ENCODE measurements around the gene FGB. TPM values are rescaled to one million over a fixed set of nuclear protein-coding genes. Genes with fewer than 3 reads are reported as not detected.

FGB gene
- total RNA-seq, 4 donors from 2014 or later: not detected

GRCh38 chr4:154586296-154587033, 23.7 kb downstream of the FGB start:
- no peak overlapping the region for H3K4me3 ChIP-seq
- H3K27me3 ChIP-seq: peaks cover 0 to 6% (median 0%) of the 10 kb centered on the region in 4 donors
- DNase-seq (ENCODE audit: extremely low spot score): no peak
- WGBS: 91% methylated on average over 13 of the region's 13 CpGs
- H3K9me3 ChIP-seq: no peaks in the 10 kb centered on the region
- H3K27ac ChIP-seq (replicated peaks in 1 of 4): no peak overlapping the region
- no peaks in the 10 kb centered on the region for H3K4me1 ChIP-seq
- intact Hi-C loops (cut with DNase I): no loop called here
- H3K36me3 ChIP-seq: no peaks in the 10 kb centered on the region
- no peak for TF ChIP-seq EP300 (IDR thresholded peaks at IDR 0.05)
- no peak for TF ChIP-seq POLR2AphosphoS5 (IDR thresholded peaks at IDR 0.05)
- no peak for TF ChIP-seq CTCF (IDR thresholded peaks at IDR 0.05)
- TF ChIP-seq POLR2A (IDR thresholded peaks at IDR 0.05; ENCODE audit: low read depth): no peak

DNA sequence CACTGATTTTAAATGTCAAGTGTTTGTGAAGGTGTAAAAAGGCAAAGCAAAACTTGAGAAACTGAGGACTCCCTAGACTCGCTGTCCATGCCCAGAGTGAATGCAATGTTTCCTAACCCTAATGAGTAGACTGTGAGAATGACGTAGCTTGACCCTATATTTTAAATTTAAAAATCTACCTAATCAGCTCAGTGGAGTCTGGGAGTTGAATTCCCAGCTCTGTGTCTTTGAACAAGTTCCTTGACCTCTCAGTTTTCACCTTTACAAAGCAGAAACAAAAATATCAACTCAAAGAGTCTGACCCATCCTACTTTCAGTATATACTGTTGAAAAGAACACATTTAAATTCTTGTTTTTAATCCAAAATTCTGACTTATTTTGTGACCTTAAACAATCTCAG, 25.4 kb downstream of the FGB start:
- DNase-seq (ENCODE audit: extremely low spot score): no peak
- 92% methylated on average over 2 of the region's 2 CpGs for WGBS
- Histone ChIP-seq H3K9me3 (no peaks in the 10 kb centered on the region), H3K27me3 (peaks cover 0 to 6% (median 0%) of the 10 kb centered on the region in 4 donors), H3K4me3 (no peak overlapping the region), H3K4me1 (no peaks in the 10 kb centered on the region), H3K27ac (replicated peaks in 1 of 4) (no peak overlapping the region), H3K36me3 (no peaks in the 10 kb centered on the region)
- no peak for TF ChIP-seq POLR2AphosphoS5 (IDR thresholded peaks at IDR 0.05)
- TF ChIP-seq EP300 (IDR thresholded peaks at IDR 0.05): no peak
- no peak for TF ChIP-seq POLR2A (IDR thresholded peaks at IDR 0.05; ENCODE audit: low read depth)
- no peak for TF ChIP-seq CTCF (IDR thresholded peaks at IDR 0.05)
- intact Hi-C loops (cut with DNase I): no loop called here

DNA sequence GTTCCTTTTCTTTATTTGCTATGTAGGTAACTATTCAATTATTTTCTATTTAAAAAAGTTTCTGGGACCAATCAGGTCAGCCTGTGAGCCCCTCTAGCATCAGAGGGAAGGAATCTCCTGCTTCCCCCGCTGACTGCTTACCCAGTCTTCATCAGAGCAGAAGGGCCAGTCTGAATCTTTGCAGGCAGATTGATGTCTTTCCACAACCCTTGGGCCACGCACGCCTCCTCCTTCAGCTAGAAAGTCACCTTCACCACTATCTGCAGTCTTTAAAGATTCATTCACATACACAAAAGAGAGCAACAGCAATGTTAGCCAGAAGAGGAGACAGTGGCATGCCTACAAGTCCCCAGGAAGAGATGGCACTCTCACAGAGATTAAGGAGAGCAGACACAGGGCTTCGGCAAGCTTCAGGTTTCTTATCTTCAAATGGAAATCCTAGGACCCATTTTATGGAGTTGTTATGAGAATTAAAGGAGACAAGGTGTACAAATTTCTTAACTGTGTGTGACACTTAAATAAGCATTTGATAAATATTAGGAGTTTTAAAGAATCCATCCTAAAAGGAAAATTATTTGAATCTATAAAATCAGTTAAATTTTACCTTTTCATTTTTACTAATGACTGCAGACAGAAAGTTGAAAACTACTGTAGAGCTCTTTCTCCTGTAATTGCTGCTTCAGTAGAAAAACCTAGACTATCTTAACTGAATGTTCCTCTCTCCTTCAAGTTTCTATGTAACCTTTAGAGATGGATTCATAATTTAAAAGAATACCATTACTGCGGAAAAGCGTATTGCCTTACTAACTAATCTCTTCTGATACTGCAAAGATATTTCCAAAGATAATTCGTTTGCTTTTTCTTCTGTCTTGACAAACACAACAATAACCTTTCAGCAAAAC, 26.7 kb downstream of the FGB start:
- 66% methylated on average over 7 of the region's 7 CpGs for WGBS
- Histone ChIP-seq H3K27ac (replicated peaks in 1 of 4) (no peak overlapping the region), H3K4me1 (no peaks in the 10 kb centered on the region), H3K36me3 (no peaks in the 10 kb centered on the region), H3K27me3 (peaks cover 0 to 6% (median 0%) of the 10 kb centered on the region in 4 donors), H3K9me3 (no peaks in the 10 kb centered on the region), H3K4me3 (no peak overlapping the region)
- TF ChIP-seq POLR2A (IDR thresholded peaks at IDR 0.05; ENCODE audit: low read depth): no peak
- TF ChIP-seq POLR2AphosphoS5 (IDR thresholded peaks at IDR 0.05): no peak
- no peak for TF ChIP-seq EP300 (IDR thresholded peaks at IDR 0.05)
- TF ChIP-seq CTCF (IDR thresholded peaks at IDR 0.05): no peak
- DNase-seq (ENCODE audit: extremely low spot score): no peak
- intact Hi-C loops (cut with DNase I): no loop called here

GRCh38 chr4:154590329-154591006, 27.7 kb downstream of the FGB start, which contains the start of gene FGA:
Gene FGA (minus strand): TSS chr4:154590742. CDS start chr4:154590687, 55 bp downstream.
- Histone ChIP-seq H3K27me3 (peaks cover 0 to 6% (median 0%) of the 10 kb centered on the region in 4 donors), H3K9me3 (no peaks in the 10 kb centered on the region), H3K4me1 (no peaks in the 10 kb centered on the region), H3K4me3 (no peak within 1 kb of the TSS), H3K27ac (replicated peaks in 1 of 4) (no peak within 1 kb of the TSS), H3K36me3 (no peaks in the 10 kb centered on the region)
- intact Hi-C loops (cut with DNase I): no loop called here
- no peak for TF ChIP-seq POLR2A (IDR thresholded peaks at IDR 0.05; ENCODE audit: low read depth)
- no peak for DNase-seq (ENCODE audit: extremely low spot score)
- 62% methylated on average over 3 of the region's 3 CpGs for WGBS

Data from esophagus muscularis mucosa (tissue), 4 donors.